Peyer's patch (tissue), 4 donors: Measurements from ENCODE around the gene ACTL7B.

Experiments used
- CTCF ChIP-seq, 6 experiments: fragments of 450-650 bp in 4 of 6; fragments of 200-600 bp in 2 of 6; sonication (generic) in 1 of 6; IDR thresholded peaks; one replicate each; pipeline ENCODE4 v1.5.1; 2017 to 2019; ENCODE audit warnings: antibody characterized with exemption in 6 of 6, mild to moderate bottlenecking in 3 of 6, moderate library complexity in 1 of 6
- POLR2A ChIP-seq, 2 donors: fragments of 450-650 bp; IDR thresholded peaks; one replicate each; pipeline ENCODE4 v1.5.1; 2017; ENCODE audit warnings: antibody characterized with exemption in 2 of 2, mild to moderate bottlenecking in 2 of 2, moderate library complexity in 2 of 2

GRCh38 chr9:108867829-108868228, 12.0 kb upstream of the ACTL7B start:
- TF ChIP-seq CTCF (IDR thresholded peaks at IDR 0.05) (no peak), POLR2A (IDR thresholded peaks at IDR 0.05) (no peak)
